ENCODE data around the gene PLAC8.
"Not testable (repeated sequence)": the region's sequence is repeated elsewhere in the genome, so short reads cannot be mapped to it uniquely, and the experiment has no call there.

The PLAC8 gene

GRCh38 chr4:83114576-83114975 is at the start of gene PLAC8:
Gene PLAC8, minus strand, starts transcription at chr4:83114729. Its CDS starts 6,808 bp downstream, at chr4:83107921.
- DNase-seq (ENCODE audit: low read depth), result peak; percentile 69

- no peak for DNase-seq (ENCODE audit: low read depth)
These were observed 38.9 kb upstream of the PLAC8 start for GRCh38 chr4:83153417-83153816.

GRCh38 chr4:83152746-83153145 is 38.2 kb upstream of the PLAC8 start:
- no peak for DNase-seq (ENCODE audit: low read depth)

DNA sequence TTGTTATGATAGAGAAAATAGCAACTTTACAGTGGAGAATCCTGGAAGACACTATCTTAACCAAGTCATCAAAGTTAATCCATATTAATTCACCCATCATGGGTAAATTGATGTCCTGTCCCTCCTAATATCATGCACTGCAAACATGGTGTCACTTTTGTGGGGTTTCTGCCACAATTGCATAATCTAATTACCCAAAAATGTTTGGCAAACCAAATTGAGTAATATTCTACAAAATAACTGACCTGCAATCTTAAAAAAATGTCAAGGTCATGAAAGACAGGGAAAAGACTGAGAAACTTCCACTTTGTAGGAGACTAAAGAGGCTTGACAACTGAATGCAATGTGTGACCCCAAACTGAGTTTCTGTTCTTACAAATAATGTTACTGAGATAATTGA is 37.1 kb upstream of the PLAC8 start:
- no peak for DNase-seq (ENCODE audit: low read depth)

- DNase-seq (ENCODE audit: low read depth), result peak; percentile 45
These were observed 36.3 kb upstream of the PLAC8 start for GRCh38 chr4:83150653-83151330.

- DNase-seq (ENCODE audit: low read depth), result peak; percentile 16
These were observed 35.5 kb upstream of the PLAC8 start for GRCh38 chr4:83149865-83150652.

- no peak for DNase-seq (ENCODE audit: low read depth)
These were observed 32.3 kb upstream of the PLAC8 start for GRCh38 chr4:83146841-83147240.

DNA sequence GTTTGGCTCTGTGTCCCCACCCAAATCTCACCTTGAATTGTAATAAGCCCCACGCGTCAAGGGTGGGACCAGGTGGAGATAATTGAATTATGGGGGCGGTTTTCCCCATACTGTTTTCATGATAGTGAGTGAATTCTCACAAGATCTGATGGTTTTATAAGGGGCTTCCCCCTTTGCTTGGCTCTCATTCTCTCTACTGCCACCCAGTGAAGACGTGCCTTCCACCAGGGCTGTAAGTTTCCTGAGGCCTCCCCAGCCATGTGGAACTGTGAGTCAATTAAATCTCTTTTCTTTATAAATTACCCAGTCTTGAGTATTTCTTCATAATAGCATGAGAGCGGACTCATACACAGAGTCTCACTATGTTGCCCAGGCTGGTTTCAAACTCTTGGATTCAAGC is 31.2 kb upstream of the PLAC8 start:
- DNase-seq (ENCODE audit: low read depth), result not testable (repeated sequence)

DNA sequence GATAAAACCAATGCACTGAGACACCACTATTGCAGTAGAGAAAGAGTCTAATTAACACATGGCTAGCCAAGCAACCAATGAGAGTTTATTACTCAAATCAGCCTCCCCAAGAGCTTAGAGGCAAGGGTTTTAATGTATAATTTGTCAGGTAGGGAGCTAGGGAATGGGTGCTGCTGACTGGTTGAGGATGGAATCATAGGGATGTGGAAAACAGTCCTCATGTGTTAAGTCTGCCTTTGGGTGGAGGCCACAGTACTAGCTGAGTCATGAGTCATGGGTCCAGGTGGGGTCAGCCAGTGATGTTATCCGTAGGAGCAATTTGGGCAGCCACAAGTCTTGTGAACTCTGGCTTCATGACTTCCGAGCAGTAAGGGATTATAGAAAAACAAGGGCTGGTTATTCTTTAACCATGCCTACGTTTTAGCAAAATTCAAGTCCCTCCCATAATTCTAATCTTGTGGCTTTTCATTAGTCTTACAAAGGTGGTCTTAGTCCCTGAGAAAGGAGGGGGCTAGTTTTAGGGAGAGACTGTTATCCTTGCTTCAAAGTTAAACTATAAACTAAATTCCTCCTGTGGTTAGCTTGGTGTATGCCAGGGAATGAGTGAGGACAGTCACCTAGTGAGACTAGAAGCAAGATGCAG is 25.1 kb upstream of the PLAC8 start:
- no peak for DNase-seq (ENCODE audit: low read depth)

- DNase-seq (ENCODE audit: low read depth), result no peak
These were observed 24.4 kb upstream of the PLAC8 start for GRCh38 chr4:83138946-83139345.

DNA sequence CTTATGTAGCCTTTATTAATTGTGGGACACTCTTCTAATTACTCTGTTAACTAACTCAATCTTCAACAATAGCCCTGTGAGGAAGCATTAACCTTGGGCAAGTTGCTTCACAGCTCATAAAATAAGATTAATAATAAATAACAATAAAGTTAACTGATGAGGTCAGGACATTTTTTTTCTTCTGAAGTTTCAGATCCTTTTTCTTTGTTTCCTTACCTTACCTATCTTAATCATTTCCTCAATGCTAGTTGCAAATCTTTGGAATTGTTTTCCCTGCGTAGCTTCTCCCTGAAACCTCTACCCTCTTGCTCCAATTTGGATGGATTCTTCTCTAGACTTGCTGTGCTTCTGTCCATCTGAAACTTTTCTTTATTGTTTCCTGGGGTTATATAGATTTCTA is 17.5 kb upstream of the PLAC8 start:
- DNase-seq (ENCODE audit: low read depth), result no peak

GRCh38 chr4:83129264-83129663 is 14.7 kb upstream of the PLAC8 start:
- no peak for DNase-seq (ENCODE audit: low read depth)

DNA sequence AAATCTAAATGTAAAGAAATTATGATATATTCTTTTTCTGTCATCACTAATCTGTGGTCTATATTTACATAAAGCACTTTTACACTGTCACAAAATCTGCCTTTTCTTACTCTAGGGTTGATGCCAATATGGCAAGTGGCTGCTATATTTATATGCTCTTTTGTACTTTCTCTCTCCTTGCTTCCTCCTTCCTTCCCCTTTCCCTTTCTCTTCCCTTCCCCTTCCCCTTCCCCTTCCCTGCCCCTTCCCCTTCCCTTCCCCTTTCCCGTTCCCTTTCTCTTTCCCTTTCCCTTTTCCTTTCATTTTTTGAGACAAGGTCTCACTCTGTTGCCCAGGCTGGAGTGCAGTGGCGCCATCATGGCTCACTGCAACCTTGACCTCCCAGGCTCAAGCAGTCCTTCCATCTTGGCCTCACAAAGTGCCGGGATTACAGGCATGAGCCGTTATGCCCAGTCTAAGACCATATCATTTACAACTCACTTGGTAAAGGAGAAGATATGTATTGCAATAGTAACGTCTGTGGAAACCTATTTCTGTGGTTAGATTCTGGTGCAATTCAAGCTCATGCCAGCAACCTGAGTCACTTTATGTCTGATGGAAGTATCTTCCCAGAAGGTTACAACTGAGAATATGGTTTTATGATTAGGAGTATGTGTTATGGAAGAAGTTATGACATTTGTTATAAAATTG is 13.9 kb upstream of the PLAC8 start:
- peak; percentile 91 for DNase-seq (ENCODE audit: low read depth)

DNA sequence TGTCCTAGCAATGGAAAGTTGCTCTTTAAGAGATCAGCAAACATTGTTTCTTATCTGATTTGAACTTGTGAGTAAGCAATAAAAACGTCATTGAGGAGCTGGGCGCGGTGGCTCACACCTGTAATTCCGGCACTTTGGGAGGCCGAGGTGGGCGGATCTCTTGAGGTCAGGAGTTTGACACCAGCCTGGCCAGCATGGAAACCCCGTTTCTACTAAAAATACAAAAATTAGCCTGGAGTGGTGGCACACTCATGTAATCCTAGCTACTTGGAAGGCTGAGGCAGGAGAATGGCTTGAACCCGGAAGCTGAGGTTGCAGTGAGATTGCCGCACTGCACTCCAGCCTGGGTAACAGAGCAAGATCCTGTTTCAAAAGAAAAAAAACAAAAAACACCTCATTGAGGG is 11.2 kb upstream of the PLAC8 start:
- no peak for DNase-seq (ENCODE audit: low read depth)

DNA sequence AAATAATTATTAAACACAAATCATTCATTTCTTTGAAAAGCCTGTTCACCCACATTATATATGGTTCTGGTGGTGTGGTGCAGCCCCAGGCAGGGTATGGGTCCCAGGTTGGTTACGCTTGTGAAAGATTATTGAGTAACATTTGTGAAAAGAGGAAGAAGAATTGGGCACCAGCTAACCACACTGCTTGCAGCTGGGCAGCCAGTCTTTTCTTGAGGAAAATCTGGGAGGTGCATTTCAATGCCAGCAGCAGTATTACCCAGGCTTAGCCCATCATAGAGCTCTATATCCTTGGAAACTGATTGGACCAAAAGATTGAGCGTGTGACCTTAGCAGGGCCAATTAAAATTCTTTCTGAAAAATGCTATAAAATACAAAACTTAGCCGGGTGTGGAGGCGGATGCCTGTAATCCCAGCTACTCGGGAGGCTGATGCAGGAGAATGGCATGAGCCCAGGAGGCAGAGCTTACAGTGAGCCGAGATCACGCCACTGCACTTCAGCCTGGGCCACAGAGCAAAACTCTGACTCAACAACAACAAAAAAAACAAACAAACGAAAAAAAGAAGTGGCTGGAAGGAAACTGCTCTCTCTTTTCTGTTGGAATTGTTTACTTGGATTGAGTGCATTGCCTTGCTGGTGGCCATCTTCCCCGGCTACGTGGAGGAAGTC is 9.7 kb upstream of the PLAC8 start:
- no peak for DNase-seq (ENCODE audit: low read depth)

DNA sequence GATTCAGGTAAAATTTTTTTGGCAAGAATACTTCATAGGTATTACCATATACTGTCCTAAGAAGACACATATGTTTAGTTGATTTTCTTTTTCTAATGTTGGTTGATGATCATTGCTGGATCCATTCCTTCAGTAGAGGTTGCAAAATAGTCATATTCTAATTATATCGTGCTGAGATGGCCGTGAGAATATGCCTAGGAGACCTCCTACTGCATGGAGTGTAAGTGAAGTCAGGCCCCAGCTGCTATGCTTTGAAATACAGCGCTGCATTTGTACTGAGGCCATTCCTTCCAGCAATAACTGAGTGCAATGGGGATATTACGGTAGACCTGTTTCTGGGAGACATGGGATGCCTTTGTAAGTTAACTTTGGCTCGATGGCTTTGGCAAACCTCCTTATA is 6.7 kb upstream of the PLAC8 start:
- DNase-seq (ENCODE audit: low read depth), result no peak

- DNase-seq (ENCODE audit: low read depth), result peak; percentile 41
These were observed 4.3 kb upstream of the PLAC8 start for GRCh38 chr4:83118869-83119268.

DNA sequence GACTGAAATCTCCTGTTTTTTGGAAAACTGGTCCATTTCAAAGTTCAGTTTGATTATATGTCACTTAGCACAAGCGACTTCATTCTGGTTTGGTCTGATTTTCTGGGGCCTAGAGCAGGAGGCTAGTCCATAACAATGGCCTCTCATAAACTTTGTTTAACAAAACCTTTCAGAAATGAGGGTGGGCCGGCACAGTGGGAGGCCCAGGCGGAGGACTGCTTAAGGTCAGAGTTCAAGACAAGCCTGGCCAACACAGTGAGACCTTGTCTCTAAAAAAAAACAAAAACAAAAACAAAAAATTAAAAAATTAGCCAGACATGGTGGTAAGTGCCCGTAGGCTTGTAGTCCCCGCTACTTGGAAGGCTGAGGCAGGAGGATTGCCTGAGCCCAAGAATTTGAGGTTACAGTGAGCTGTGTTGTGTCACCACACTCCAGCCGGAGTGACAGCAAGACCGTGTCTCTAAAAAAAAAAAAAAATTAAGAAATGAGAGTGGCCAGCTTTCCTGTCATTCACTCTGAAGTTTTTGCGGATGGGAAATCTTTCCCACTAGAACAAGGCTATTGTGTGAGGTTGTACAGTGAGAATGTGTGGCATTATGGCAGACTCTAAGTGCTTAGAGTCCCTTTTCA is 1.2 kb upstream of the PLAC8 start:
- DNase-seq (ENCODE audit: low read depth), result no peak

DNA sequence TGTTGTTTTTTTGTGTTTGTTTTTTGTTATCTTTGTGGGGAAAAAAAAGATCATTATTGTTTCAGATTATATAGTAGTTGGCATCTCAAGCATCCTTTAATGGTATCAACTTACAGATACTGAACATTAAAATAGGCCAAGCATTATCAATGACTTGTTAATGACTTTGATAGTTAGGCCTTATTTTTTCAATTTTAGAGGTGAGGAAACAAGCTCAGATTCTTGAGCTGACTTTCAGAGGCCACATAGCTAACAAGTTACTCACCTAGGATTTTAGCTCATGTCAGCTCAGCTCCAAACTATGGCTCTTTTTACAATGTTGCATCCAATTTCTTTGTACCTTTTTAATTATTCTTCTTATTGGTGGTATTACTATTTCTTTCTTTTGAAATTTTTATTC is 471 bp upstream of the PLAC8 start:
- peak; percentile 78 for DNase-seq (ENCODE audit: low read depth)

DNA sequence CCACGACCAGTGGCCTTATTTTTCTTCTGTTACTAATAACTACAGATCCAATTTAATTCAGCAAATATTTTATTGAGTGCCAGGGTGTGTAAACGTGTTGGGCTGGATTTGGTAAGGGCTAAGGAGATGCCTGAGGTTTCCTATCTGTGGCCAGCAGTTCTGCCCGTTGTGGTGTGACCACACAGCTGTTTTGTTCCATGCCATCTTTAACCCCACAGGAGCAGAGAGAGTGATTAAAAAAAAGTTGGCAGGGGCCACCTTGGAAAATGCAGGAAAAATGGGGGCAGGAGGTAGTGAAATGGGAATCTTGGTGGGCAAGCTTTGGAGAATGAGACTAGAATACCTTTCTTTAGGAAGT is 1.1 kb downstream of the PLAC8 start:
- DNase-seq (ENCODE audit: low read depth), result no peak

DNA sequence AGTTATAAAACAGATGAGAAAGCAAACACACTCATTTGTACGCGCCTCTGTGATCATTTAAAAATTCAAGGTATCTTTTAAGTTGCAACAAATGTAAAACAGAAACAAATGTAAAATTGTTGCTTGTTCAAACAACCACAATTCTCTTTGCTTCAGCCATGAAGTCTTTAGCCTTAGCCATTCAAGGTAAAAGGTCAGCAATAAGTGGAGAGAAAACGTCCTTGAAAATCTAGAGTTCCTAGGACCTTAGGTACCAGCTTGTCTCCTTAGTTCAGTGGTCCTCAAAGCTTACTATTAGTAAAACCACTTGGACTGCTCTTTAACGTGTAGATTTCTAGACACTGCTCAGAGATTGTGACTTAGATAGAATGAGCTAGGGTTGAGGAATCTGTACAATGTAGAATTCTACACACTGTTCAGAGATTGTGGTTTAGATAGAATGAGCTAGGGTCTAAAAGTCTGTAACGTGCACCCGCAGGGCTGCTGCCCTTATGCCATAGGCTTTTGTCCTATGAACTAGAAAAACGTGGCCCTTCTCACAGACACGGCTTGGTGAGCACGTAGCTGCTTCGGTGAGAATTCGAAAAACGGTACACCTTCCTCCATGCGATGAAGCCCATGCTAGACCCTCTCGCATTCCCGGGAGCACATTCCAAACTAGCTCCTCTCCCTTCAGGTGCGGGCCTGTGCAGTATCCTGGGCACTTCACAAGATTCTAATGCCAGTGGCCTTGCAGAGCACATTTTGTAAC is 1.7 kb downstream of the PLAC8 start:
- peak; percentile 82 for DNase-seq (ENCODE audit: low read depth)

Measured in iris pigment epithelial cell (primary cell).